Spleen (tissue), 7 donors: ENCODE measurements around the gene TMC5.

Experiments used
- POLR2A ChIP-seq, 3 donors: fragments of 450-650 bp; IDR thresholded peaks; one replicate each; pipeline ENCODE4 v1.5.1; 2017; ENCODE audit warnings: antibody characterized with exemption in 3 of 3, mild to moderate bottlenecking in 1 of 3
- POLR2AphosphoS5 ChIP-seq, 3 donors: sonication (generic); formaldehyde crosslinking; IDR thresholded peaks; one replicate each; pipeline ENCODE4 v1.5.1; 2017; ENCODE audit warnings: antibody characterized with exemption in 3 of 3
- TF ChIP-seq, protein P1 (sequence below), 11 experiments: fragments of 200-600 bp in 7 of 11; fragments of 450-650 bp in 4 of 11; sonication (generic) in 4 of 11; IDR thresholded peaks in 8 of 11; conservative IDR thresholded peaks in 3 of 11; 1 replicate in 7 of 11; 2 replicates in 4 of 11; pipeline versions ENCODE4 v1.4.0 to v1.8.0; 2016 to 2021; ENCODE audit warnings: antibody characterized with exemption in 11 of 11, inconsistent platforms in 4 of 11, mild to moderate bottlenecking in 1 of 11
- donor health status: DM: no; HTN: no; CAD: no; lungs with moderate emphysema.
- donor health status: DM: no; HTN: no; CAD: no.
- donor health status: DM: no; HTN: no; CAD: no.

DNA sequence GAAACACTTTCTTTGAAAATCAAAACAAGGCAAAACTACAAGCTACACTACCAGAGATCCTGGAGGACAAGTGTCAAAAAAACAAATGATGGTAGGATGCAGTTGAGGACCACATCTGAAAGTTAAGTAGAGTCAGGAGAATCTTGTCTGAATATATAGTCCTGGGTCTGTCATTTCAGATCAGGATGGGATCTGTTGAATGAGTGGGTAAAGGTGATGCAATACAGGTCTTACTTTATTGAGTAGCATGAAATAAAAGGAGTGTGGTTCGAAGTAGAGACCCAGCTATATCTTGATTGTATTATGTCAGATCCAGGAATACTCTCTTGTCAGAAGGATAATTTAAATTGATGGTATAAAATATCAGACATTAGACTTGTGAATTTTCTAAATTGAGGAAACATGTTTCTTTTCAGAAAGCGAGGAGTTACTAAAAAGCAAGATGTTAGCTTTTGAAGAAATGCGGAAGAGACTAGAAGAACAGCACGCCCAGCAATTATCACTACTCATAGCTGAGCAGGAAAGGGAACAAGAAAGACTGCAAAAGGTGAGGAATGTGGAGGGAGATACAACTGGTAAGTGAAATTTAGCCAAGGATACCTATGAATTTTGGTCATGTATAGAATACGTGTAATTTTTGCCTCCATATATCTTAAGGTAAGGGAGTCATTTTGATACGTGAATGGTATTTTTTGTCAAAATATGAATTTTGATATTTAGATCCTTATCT lies 122.7 kb downstream of the TMC5 start:
- TF ChIP-seq POLR2A (IDR thresholded peaks at IDR 0.05), result no peak
- TF ChIP-seq, protein P1, sequence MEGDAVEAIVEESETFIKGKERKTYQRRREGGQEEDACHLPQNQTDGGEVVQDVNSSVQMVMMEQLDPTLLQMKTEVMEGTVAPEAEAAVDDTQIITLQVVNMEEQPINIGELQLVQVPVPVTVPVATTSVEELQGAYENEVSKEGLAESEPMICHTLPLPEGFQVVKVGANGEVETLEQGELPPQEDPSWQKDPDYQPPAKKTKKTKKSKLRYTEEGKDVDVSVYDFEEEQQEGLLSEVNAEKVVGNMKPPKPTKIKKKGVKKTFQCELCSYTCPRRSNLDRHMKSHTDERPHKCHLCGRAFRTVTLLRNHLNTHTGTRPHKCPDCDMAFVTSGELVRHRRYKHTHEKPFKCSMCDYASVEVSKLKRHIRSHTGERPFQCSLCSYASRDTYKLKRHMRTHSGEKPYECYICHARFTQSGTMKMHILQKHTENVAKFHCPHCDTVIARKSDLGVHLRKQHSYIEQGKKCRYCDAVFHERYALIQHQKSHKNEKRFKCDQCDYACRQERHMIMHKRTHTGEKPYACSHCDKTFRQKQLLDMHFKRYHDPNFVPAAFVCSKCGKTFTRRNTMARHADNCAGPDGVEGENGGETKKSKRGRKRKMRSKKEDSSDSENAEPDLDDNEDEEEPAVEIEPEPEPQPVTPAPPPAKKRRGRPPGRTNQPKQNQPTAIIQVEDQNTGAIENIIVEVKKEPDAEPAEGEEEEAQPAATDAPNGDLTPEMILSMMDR (IDR thresholded peaks at IDR 0.05 in 8 of 11, conservative IDR thresholded peaks at IDR 0.05 in 3 of 11), result no peak
- no peak for TF ChIP-seq POLR2AphosphoS5 (IDR thresholded peaks at IDR 0.05)
